Neuronal stem cell (in vitro differentiated cells): Measurements from ENCODE around the gene BTN2A1.

Experiments
- DNase-seq: peaks from one replicate; pipeline ENCODE4 v3.0.0-alpha.2; 2013; ENCODE audit warnings: low spot score
- H2AFZ ChIP-seq: one replicate; pipeline ENCODE4 v1.6.1; 2013; ENCODE audit warnings: mild to moderate bottlenecking, low read length, inconsistent platforms
- H2AK5ac ChIP-seq: 2 replicates; pipeline ENCODE4 v1.6.1; 2013; ENCODE audit warnings: low read depth, mild to moderate bottlenecking, inconsistent platforms, low read length, moderate library complexity, mixed read lengths
- H2BK120ac ChIP-seq: 2 replicates; pipeline ENCODE4 v1.6.1; 2013; ENCODE audit warnings: low read depth, mild to moderate bottlenecking, inconsistent platforms, low read length, moderate library complexity, mixed read lengths
- H2BK12ac ChIP-seq: one replicate; pipeline ENCODE4 v1.6.1; 2013; ENCODE audit warnings: low read length, inconsistent platforms
- H2BK15ac ChIP-seq: 2 replicates; pipeline ENCODE4 v1.6.1; 2013; ENCODE audit warnings: mild to moderate bottlenecking, low read length, inconsistent platforms, mixed read lengths
- H2BK5ac ChIP-seq: one replicate; pipeline ENCODE4 v1.6.1; 2013; ENCODE audit warnings: inconsistent platforms, mild to moderate bottlenecking, low read length, moderate library complexity
- H3K14ac ChIP-seq: one replicate; pipeline ENCODE4 v1.6.1; 2013; ENCODE audit warnings: low read length, inconsistent platforms
- H3K18ac ChIP-seq: 2 replicates; pipeline ENCODE4 v1.6.1; 2013; ENCODE audit warnings: low read length, inconsistent platforms
- H3K23ac ChIP-seq: 2 replicates; pipeline ENCODE4 v1.6.1; 2013; ENCODE audit warnings: low read depth, mild to moderate bottlenecking, mixed read lengths, low read length, inconsistent platforms; ENCODE audit not compliant: poor library complexity
- H3K27ac ChIP-seq: replicated peaks from 3 replicates; pipeline ENCODE4 v1.5.1; 2013; ENCODE audit warnings: low read length, inconsistent platforms
- H3K27me3 ChIP-seq, 3 experiments: 2 replicates each; pipeline ENCODE4 v1.6.1; 2013; ENCODE audit warnings: low read length in 3 of 3, mild to moderate bottlenecking in 2 of 3, inconsistent platforms in 1 of 3, low read depth in 1 of 3, mixed read lengths in 1 of 3, moderate library complexity in 1 of 3; ENCODE audit not compliant: control insufficient read depth in 3 of 3, insufficient read depth in 3 of 3
- H3K36me3 ChIP-seq, 2 donors: replicated peaks in 1 of 2; 2 replicates each; pipeline ENCODE4 v1.6.1; 2013; ENCODE audit warnings: low read length in 2 of 2; ENCODE audit not compliant: control insufficient read depth in 2 of 2, insufficient read depth in 2 of 2
- H3K4ac ChIP-seq: 2 replicates; pipeline ENCODE4 v1.6.1; 2013; ENCODE audit warnings: inconsistent platforms, mild to moderate bottlenecking, low read length, moderate library complexity
- H3K4me1 ChIP-seq, 2 donors: 1 replicate in 1 of 2; 2 replicates in 1 of 2; pipeline ENCODE4 v1.6.1; 2013; ENCODE audit warnings: low read length in 2 of 2, low read depth in 1 of 2; ENCODE audit not compliant: control insufficient read depth in 2 of 2, insufficient read depth in 1 of 2
- H3K4me2 ChIP-seq: one replicate; pipeline ENCODE4 v1.6.1; 2013; ENCODE audit warnings: mild to moderate bottlenecking, low read length, inconsistent platforms; ENCODE audit not compliant: insufficient read depth, poor library complexity, severe bottlenecking
- H3K4me3 ChIP-seq, 2 donors: 2 replicates each; pipeline ENCODE4 v1.5.1; 2013; ENCODE audit warnings: low read length in 2 of 2, mild to moderate bottlenecking in 2 of 2, inconsistent platforms in 1 of 2, moderate library complexity in 1 of 2
- H3K79me1 ChIP-seq: one replicate; pipeline ENCODE4 v1.6.1; 2013; ENCODE audit warnings: low read depth, mild to moderate bottlenecking, inconsistent platforms, low read length, moderate library complexity
- H3K9ac ChIP-seq: one replicate; pipeline ENCODE4 v1.6.1; 2013; ENCODE audit warnings: mild to moderate bottlenecking, low read depth, low read length, inconsistent platforms; ENCODE audit not compliant: poor library complexity
- H3K9me3 ChIP-seq, 2 donors: replicated peaks in 1 of 2; 2 replicates each; pipeline versions ENCODE3 to v1.6.1; 2013; ENCODE audit warnings: low read length in 2 of 2, mild to moderate bottlenecking in 2 of 2, inconsistent platforms in 1 of 2, low read depth in 1 of 2, mixed read lengths in 1 of 2, moderate library complexity in 1 of 2; ENCODE audit not compliant: control insufficient read depth in 2 of 2, insufficient read depth in 1 of 2
- H4K8ac ChIP-seq: one replicate; pipeline ENCODE4 v1.6.1; 2013; ENCODE audit warnings: low read depth, mild to moderate bottlenecking, inconsistent platforms, low read length, moderate library complexity
- H4K91ac ChIP-seq: one replicate; pipeline ENCODE4 v1.6.1; 2013; ENCODE audit warnings: low read length, low read depth, mild to moderate bottlenecking, inconsistent platforms; ENCODE audit not compliant: poor library complexity
- WGBS, 2 donors: extraction: QIAGEN DNeasy Blood & Tissue Kit; methylation state at CpG; one replicate each; pipeline ENCODE4 v1.1.7; 2013; ENCODE audit warnings: missing lambda C conversion rate in 2 of 2, mixed read lengths in 1 of 2; ENCODE audit not compliant: insufficient read length in 2 of 2, insufficient replicate concordance in 1 of 2; ENCODE audit errors: extremely low coverage in 2 of 2; 5-methylcytosine and 5-hydroxymethylcytosine counted together

Gene BTN2A1

DNA sequence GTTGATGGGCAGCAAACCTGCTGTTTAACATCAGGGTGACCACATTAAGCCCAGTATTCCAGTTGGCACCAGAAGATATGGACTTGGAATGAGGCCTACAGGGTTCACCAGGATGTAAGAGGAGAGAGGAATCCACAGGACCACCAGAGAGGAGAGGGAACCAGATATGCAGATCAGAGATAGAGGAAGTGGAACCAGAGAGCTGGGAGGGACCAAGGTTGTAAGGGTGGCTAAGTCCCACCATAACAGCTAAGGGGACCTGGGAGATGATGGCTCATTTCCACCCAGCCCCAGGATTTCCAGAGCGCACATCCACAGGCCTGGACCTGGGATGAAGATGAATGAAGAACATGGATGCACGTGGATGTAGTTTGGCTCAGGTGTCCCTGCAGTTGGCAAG, 11.1 kb downstream of the BTN2A1 start:
- no peak overlapping the region for H2BK5ac ChIP-seq
- no peak overlapping the region for H3K18ac ChIP-seq
- no peak overlapping the region for H3K14ac ChIP-seq
- no peak overlapping the region for H2BK15ac ChIP-seq
- H2AFZ ChIP-seq, result no peak overlapping the region
- no peak overlapping the region for H3K4me3 ChIP-seq
- H3K27ac ChIP-seq, result no peak overlapping the region
- H3K4me1 ChIP-seq, result no peaks in the 10 kb centered on the region
- no peak overlapping the region for H2AK5ac ChIP-seq
- no peak overlapping the region for H4K8ac ChIP-seq
- H3K27me3 ChIP-seq, result no peaks in the 10 kb centered on the region
- DNase-seq, result no peak
- H3K9ac ChIP-seq, result no peak overlapping the region
- peaks cover 25 to 63% of the 10 kb centered on the region in 2 donors for H3K36me3 ChIP-seq
- no peak overlapping the region for H2BK12ac ChIP-seq
- H3K4me2 ChIP-seq, result no peak overlapping the region
- H3K9me3 ChIP-seq, result no peaks in the 10 kb centered on the region
- no peak overlapping the region for H2BK120ac ChIP-seq
- no peak overlapping the region for H3K23ac ChIP-seq
- no peak overlapping the region for H3K4ac ChIP-seq
- WGBS, 2 donors, result no CpG with 5 or more reads among the region's 2 CpGs
- no peaks in the 10 kb centered on the region for H3K79me1 ChIP-seq
- no peak overlapping the region for H4K91ac ChIP-seq

DNA sequence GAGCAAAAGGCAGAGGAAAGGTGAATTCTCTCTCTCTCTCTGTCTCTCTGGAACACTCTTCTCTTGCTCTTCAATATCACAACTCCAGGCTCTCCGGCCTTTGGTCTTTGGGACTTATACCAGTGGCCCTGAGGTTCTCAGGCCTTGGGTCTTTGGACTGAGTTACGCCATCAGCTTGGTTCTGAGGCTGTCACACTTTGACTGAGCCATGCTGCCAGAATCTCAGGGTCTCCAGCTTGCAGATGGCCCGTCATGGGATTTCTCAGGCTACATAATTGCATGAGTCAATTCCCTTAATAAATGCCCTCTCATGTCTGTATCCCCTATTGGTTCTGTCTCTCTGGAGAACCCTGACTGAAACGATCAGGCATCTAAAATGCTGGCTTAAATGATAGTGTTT, 12.9 kb downstream of the BTN2A1 start:
- H3K4me2 ChIP-seq, result no peak overlapping the region
- H3K27ac ChIP-seq, result no peak overlapping the region
- H4K91ac ChIP-seq, result no peak overlapping the region

DNA sequence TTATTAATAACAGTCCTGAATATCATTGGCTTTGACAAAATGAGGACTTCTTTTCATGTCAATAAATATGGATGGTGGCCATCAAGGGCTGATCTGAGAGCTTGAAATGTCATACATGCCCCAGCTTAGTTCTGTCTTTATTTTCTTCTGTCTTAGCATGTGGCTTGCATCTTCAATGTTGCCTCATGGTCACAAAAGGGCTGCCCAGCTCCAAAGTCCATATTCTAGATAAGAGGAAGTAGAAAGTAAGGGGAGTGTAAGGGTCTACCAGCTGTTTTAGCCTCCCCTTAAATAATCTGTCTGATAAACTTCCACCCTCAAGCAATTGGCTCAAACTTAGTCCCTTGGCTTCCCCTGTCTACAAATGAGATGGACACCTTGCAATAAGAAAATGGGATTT, 14.2 kb downstream of the BTN2A1 start:
- H3K4ac ChIP-seq, result no peak overlapping the region

More for the DNA sequence above, 12.9 kb downstream of the BTN2A1 start:
- H4K8ac ChIP-seq, result no peak overlapping the region
- no CpG with 5 or more reads among the region's 4 CpGs for WGBS, 2 donors
- no peak overlapping the region for H2BK5ac ChIP-seq
- H3K4me1 ChIP-seq, result peaks cover 3 to 5% of the 10 kb centered on the region in 2 donors
- no peak overlapping the region for H2AFZ ChIP-seq
- H3K18ac ChIP-seq, result no peak overlapping the region
- H3K14ac ChIP-seq, result no peak overlapping the region
- H3K27me3 ChIP-seq, result no peaks in the 10 kb centered on the region
- H3K4ac ChIP-seq, result no peak overlapping the region
- H2BK15ac ChIP-seq, result no peak overlapping the region
- no peaks in the 10 kb centered on the region for H3K9me3 ChIP-seq
- H3K36me3 ChIP-seq, result peaks cover 10 to 45% of the 10 kb centered on the region in 2 donors
- no peak overlapping the region for H3K23ac ChIP-seq
- H2AK5ac ChIP-seq, result no peak overlapping the region
- DNase-seq, result no peak
- H2BK120ac ChIP-seq, result no peak overlapping the region
- H2BK12ac ChIP-seq, result no peak overlapping the region
- no peaks in the 10 kb centered on the region for H3K79me1 ChIP-seq
- H3K9ac ChIP-seq, result no peak overlapping the region
- no peak overlapping the region for H3K4me3 ChIP-seq

DNA sequence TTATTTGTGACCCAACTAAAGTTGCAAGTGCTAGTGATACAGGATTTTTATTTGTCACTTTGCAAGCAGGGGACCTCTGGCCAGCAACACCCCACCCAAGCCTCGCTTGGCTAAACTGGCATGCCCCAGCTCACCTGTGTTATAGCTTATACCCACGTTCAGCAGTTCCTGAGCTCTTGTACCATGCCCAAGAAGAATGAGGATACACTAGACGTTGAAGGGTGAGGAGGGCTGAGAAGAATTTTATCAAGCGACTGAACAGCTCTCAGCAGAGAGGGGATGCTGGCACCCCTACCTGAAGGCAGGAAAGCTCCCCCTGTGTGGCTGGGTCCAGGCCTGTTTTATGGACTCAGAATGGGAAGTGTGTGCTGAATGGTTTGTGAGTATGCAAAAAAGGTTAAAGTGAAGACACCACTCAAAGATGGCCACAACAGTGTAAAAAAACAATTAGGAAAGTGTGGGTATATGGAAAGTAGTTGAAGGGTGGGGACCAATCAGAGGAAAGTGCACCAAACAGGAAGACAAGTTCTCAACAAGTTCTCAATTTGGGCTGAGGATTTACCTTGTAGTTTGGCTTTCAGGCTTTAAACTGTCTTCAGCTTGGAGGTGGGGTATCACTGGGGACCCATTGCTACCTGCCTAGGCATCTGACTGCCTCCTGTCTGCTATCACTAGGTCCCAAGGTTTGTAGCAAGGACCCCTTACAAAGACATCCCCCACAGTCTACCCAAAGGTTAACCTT, 15.0 kb downstream of the BTN2A1 start:
- Histone ChIP-seq H3K9me3 (no peaks in the 10 kb centered on the region), H3K27ac (no peak overlapping the region), H3K4me1 (peaks cover 4 to 9% of the 10 kb centered on the region in 2 donors), H3K4me3 (no peak overlapping the region), H3K79me1 (no peaks in the 10 kb centered on the region), H3K4ac (no peak overlapping the region), H2AFZ (no peak overlapping the region), H2AK5ac (no peak overlapping the region), H3K27me3 (no peaks in the 10 kb centered on the region), H2BK15ac (no peak overlapping the region), H2BK120ac (no peak overlapping the region), H3K9ac (no peak overlapping the region), H3K4me2 (no peak overlapping the region), H2BK5ac (no peak overlapping the region), H2BK12ac (no peak overlapping the region), H3K23ac (no peak overlapping the region), H4K8ac (no peak overlapping the region), H4K91ac (no peak overlapping the region), H3K36me3 (peaks cover 3 to 25% of the 10 kb centered on the region in 2 donors), H3K18ac (no peak overlapping the region), H3K14ac (no peak overlapping the region)
- no CpG with 5 or more reads among the region's 4 CpGs for WGBS, 2 donors
- DNase-seq, result no peak

More for the DNA sequence above, 14.2 kb downstream of the BTN2A1 start:
- no peak for DNase-seq
- peaks cover 4 to 9% of the 10 kb centered on the region in 2 donors for H3K4me1 ChIP-seq
- H2BK120ac ChIP-seq, result no peak overlapping the region
- H3K18ac ChIP-seq, result no peak overlapping the region
- H3K4me3 ChIP-seq, result no peak overlapping the region
- H2BK12ac ChIP-seq, result no peak overlapping the region
- no peak overlapping the region for H2AFZ ChIP-seq
- no peak overlapping the region for H3K9ac ChIP-seq
- no peak overlapping the region for H3K23ac ChIP-seq
- no peak overlapping the region for H4K91ac ChIP-seq
- no peak overlapping the region for H2AK5ac ChIP-seq
- no peak overlapping the region for H2BK5ac ChIP-seq
- H3K79me1 ChIP-seq, result no peaks in the 10 kb centered on the region
- no peak overlapping the region for H3K27ac ChIP-seq
- no peak overlapping the region for H3K4me2 ChIP-seq
- peaks cover 3 to 32% of the 10 kb centered on the region in 2 donors for H3K36me3 ChIP-seq
- no peak overlapping the region for H2BK15ac ChIP-seq
- no peaks in the 10 kb centered on the region for H3K9me3 ChIP-seq
- H3K27me3 ChIP-seq, result no peaks in the 10 kb centered on the region
- H4K8ac ChIP-seq, result no peak overlapping the region
- H3K14ac ChIP-seq, result no peak overlapping the region
